T follicular helper cell (primary cell): ENCODE results near the gene GOLGA6C.
"Not testable (repeated sequence)": the region's sequence is repeated elsewhere in the genome, so short reads cannot be mapped to it uniquely, and the experiment has no call there.

Source experiments
- DNase-seq: peaks from one replicate; pipeline ENCODE4 v3.0.0-alpha.2; 2020; ENCODE audit warnings: low read depth
- total RNA-seq, 2 experiments: gene quantifications; one replicate each; lab custom pipeline; 2026; lab: John Stamatoyannopoulos, UW

Gene GOLGA6C, protein sequence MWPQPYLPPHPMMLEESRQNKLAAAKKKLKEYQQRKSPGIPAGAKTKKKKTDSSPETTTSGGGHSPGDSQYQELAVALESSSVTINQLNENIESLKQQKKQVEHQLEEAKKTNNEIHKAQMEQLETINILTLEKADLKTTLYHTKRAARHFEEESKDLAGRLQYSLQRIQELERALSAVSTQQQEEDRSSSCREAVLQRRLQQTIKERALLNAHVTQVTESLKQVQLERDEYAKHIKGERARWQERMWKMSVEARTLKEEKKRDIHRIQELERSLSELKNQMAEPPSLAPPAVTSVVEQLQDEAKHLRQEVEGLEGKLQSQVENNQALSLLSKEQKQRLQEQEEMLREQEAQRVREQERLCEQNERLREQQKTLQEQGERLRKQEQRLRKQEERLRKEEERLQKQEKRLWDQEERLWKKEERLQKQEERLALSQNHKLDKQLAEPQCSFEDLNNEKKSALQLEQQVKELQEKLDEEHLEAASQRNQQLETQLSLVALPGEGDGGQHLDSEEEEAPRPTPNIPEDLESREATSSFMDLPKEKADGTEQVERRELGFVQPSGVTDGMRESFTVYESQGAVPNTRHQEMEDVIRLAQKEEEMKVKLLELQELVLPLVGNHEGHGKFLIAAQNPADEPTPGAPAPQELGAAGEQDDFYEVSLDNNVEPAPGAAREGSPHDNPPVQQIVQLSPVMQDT
- total RNA-seq = 0 to 0.06 reads per million in 2 experiments

DNA sequence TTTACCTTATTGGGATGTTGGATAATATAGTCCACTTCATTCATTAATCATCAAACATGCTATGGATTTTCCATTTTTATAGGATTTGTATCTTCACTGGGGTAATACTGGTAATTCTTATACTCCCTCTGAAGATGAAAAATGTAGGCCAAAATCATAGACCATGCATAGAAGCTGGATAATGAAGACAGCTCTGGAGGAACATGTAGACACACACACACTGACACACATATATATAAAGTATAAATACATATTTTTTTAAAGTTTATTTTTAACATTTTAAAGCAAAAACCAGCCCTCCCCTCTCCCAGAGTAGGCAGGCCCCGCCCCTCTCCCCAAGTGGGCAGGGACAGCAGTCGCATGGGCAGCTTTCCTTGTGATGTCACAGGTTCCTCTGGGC lies at the start of gene GOLGA6C:
TSS of gene GOLGA6C (plus strand) at position 301 of the 400 bp plus-strand sequence. CDS start 265 bp downstream, outside the sequence.
- DNase-seq = not testable (repeated sequence)

DNA sequence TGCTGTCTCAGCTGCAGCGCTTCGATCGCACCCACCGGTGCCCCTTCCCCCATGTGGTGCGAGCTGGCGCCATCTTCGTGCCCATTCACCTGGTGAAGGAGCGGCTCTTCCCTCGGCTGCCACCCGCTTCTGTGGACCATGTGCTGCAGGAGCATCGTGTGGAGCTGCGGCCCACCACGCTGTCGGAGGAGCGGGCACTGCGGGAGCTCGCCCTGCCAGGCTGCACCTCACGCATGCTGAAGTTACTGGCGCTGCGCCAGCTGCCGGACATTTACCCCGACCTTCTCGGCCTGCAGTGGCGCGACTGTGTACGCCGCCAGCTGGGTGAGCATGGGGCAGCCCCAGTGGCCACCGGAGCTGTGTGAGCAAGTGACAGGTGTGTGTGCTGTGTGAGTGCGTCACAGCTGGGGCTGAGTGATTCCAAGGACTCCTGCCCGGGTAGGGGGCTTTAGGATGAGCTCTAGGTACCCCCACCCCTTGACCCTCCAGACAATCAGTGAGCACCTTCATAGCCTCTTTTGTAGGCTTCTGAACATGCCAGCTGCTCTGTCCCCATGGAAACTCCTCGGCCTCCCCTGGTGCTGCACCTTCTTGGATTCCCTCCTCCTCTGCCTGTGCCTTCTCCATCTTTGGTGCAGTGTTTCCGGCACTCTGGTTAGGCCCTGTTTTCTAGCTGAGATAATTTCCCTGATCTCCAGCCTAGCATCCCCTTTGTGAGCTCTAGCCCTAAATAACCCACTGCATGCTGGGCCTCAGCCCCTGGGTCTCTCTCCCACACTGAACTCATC lies 49.4 kb upstream of the GOLGA6C start:
- DNase-seq = no peak

DNA sequence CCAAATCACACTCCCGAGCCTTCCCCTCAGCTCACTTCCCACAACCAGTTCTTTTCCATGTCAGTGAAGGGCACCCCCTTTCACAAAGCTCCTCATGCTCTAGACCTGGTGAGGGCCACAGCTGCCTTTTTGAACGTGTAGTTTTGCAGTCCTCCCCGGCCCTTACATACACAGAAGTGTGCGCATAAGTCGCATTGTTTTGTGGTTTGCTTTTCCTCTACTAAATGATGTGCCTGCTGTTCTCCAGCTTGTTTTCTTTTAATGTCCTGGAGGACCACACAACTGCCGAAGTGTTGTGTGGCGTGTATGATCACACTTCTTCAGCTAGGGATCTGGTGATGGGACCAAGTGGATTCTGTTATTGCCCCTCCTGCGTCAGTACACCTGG lies 48.9 kb upstream of the GOLGA6C start:
- DNase-seq = no peak

DNA sequence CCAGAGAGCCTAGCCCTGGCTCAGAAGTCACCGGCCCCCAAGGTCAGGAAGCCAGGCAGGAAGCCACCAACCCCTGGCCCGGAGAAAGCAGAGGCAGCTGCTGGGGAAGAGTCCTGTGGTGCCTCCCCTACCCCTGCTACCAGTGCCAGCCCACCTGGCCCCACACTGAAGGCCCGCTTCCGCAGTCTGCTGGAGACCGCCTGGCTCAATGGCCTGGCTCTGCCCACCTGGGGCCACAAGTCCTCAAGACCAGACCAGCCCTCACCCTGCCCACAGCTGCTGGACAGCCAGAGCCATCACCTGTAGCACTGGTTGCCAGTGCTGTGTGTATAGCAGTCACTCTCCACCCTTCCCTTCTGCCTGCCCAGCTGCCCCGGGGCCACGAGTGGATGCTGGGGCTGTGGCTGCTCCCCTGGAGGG lies 47.3 kb upstream of the GOLGA6C start:
- no peak for DNase-seq

GRCh38 chr15:75211436-75212199 lies 46.5 kb upstream of the GOLGA6C start:
- no peak for DNase-seq

- DNase-seq = no peak
These were observed 45.8 kb upstream of the GOLGA6C start for GRCh38 chr15:75212200-75212858.

DNA sequence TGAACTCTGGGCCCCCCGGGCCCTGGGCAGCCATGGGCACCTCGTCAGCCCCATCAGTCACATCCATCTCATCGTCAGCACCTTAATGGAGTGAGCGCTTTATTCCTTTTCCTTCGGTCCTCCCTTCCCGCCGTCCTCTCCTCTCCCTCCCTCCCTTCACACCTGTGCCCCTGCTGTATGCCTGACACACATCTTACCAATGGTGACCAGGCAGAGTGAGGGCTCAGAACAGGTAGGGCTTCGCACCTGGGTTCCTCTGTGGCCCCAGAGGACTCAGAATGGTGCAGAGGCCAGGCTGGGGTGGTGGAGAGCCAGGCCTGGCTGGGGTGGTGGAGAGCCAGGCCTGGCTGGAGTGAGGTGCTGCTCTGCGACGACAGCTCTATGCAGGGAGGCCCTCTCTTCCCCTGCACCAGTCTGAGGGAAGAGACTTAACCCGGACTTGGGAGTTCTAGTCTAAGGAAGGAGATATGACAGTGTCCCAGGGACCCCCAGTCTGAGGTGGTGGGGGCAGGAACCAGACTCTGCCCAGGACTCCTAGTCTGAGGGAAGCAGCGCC lies 44.8 kb upstream of the GOLGA6C start:
- no peak for DNase-seq

DNA sequence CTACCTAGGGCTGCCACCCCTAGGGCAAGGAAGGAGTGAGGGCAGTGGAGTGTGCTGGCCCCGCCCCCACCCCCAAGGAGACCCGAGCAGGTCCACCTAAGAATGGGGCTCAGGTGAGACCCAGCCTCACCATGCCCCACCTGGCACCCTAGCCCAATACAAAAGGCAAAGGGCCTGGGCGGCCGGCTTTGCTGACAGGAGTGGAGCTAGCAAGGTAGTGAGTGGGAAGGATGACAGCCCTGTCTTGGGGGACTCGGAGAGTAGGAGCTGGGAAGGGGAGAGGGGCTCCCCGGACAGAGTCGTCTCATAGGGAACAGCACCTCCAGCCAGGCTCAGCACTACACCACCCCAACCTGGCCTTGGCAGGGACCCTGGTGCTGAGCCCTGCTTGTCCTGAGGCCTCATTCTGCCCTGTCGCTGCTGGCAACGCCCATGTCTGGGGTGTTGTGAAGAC lies 44.3 kb upstream of the GOLGA6C start:
- DNase-seq = no peak

- DNase-seq = no peak
These were observed 43.6 kb upstream of the GOLGA6C start for GRCh38 chr15:75214293-75215096.

GRCh38 chr15:75215107-75216004 lies 42.8 kb upstream of the GOLGA6C start:
- no peak for DNase-seq

DNA sequence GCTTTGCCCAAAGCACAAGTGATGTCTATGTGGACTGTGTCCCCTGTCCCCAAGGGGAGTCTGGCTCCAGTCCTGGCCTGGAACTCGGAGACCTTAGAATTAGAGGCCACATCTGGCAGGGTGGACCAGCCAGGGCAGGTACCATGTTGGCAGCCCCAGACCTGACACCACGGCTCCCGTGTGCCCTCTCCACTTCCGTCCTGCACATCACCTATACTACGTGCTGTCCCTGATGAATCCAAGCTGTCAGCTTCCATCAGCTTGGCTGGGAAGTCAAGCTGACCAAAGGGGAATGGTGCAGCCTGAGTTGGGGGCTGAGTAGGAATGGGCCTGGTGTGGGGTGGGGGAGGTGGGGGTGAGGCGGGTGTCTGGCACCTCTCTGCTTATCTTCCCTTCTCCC lies 41.1 kb upstream of the GOLGA6C start:
- DNase-seq = no peak

- DNase-seq = not testable (repeated sequence)
These were observed 40.6 kb upstream of the GOLGA6C start for GRCh38 chr15:75217574-75217973.

DNA sequence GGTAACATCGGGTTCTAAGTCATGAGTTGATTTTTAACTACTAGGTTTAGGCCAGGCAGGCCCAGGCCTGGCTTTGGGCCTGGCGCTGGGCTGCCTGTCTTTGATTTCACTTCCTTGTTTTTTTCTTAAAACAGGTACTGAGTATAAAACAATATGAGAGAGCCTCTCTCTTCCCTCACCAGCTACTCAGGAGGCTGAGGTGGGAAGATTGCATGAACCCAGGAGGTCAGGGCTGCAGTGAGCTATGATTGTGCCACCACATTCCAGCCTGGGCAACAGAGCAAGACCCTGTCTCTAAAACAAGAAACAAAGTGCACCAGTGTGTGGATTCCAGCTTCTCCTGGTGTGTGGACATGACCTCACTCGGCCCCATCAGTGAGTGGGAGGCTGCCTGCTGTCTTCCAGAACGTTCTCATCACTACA lies 38.6 kb upstream of the GOLGA6C start:
- DNase-seq = not testable (repeated sequence)

DNA sequence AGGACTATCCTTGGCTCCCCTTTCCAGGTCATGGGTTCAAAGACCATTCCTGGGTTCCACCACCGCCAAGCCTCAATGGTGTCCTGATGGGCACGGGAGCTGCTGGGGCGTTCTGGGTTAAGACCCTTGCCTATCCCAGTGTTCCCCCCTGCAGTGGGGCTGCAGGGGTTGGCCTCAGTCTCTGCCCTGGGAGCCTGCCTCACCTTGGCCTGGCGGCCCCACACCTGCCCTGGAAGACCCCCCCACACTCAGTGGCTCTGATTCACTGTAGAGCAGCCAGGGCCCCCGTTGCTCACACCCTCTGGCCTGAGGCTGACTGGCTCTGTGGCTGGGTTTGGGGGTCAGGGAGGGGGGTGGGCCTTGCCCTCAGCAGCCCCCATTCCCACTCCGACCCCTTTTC lies 34.4 kb upstream of the GOLGA6C start:
- DNase-seq = no peak

DNA sequence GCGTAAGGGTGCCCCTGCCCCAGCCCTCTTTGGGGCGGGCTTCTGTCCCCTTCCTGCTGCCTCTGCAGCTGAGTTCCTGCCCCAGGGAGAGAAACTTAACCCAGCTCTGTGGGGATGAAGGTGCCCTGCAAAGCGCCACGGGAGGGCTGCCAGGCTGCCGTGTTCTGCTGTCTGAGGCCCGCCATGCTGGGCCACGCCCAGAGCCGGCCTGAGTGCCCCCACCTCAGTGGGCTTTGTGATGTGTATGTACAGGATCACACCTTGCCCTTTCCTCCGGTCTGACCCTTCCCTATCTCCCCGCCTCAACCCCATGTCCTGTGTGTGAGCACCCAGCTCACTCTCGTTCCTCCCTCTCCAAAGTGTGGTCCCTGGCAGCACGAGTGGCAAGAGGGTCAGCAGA lies 33.9 kb upstream of the GOLGA6C start:
- DNase-seq = no peak

DNA sequence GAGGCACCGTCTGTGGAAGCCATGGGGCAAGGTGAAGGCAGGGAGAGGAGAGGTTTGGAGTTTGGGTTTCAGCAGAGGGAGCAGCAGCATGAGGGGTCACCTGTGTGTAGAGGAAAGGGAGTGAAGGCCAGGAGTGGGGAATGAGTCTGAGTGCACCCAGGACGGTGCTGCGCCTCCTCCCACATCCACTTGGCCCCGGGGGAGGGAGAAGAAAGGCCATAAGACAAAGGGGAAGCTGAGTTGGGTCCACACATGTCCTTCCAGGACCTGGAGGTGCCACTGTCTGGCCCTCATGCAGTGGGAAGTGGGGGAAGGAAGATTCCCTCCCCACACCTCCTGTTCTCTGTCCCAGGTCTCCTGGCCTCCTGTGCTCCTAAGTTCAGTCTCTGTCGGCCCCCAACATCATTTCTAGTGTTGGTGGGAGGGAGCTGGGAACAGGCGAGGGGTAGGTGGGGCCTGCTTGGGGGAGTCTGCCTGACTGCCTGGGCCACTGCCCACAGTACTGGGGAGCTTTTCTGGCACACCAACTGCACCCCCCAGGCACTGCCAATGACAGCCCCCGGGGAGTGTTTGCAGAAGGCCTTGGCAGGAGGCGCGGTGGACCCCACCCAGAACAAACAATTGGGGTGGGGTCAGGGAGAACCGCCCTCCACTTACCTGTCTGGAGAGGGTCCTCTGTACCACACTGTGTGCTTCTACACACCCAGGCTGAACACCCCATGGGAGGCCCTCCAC lies 32.9 kb upstream of the GOLGA6C start:
- not testable (repeated sequence) for DNase-seq

DNA sequence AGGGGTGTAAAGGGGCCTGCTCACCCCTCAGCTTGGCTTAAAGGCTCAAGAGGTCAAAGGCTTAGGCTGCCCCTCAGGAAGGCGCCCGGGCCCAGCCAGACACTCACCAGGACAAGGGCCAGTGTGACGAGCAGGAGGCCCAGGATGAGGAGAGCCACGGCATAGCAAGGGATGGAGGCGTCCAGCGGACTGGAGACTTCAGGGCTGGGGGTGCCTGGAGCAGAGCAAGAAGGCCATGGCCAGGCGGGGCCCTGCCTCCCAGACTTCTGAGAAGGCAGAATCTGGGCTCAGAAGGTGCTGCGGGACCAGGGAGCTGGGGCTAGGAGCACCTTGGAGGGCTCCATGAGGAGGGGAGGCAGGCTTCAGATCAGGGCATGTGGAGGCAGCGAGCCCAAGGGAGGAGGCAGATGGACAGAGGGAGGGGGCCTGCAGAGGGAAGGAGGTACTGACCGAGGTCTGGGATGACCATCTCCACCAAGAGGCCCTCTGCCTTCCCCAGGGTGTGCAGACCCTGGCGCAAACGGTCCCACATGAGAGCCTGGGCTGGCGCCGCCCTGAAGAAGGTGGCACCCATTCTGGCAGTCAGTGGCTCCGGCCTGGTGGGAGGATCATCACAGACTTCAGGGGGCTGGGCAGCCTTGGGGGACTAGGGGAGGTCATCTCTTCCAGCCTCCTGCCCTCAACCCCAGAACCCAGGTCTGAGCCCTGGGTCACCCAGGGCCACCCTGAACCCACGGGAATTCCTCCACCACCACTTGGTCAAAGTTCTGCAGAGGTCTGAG lies 32.0 kb upstream of the GOLGA6C start:
- no peak for DNase-seq
